PC-9 (cell line): ENCODE data around the gene EIF3B.

ENCODE experiments used
- EZH2 ChIP-seq: fragments of 200-600 bp; sonication (generic); IDR thresholded peaks from 2 replicates; pipeline ENCODE4 v1.8.0; 2017; ENCODE audit warnings: antibody characterized with exemption, low read depth
- TF ChIP-seq, protein P1 (sequence below): fragments of 200-600 bp; sonication (generic); conservative IDR thresholded peaks from 2 replicates; pipeline ENCODE4 v1.6.1; 2017; ENCODE audit warnings: mixed run types, antibody characterized with exemption, mild to moderate bottlenecking, moderate library complexity

DNA sequence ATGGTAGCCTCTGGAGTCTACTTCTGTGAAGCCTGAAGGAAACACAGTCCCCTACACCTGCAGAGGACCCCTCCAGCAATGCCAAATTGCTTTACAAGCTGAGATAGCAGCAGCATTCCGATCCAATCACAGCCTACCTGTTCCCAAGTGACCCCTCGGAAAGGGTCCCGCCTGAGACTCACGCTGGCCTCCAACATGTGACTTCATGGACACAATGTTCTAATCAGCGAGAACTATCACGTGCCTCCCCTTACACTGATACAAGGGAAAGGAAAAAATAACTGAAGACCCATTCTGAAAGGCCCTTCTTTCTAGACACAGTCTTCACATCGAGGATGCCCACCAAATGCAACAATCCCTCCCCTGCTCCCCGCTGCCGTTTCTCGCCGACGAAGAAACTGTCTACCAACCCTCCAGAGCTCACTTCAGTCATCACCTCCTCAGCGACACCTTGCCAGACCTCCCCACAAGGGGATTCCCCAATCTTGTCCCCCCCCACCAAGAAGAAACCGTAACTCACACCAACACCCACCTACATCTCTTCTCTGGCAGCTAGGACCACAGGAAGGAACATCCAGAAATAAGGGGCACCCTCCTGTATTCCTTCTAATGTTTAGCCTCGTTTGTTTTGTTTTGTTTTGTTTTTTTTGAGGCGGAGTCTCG, 42.2 kb upstream of the EIF3B start:
- TF ChIP-seq, protein P1, sequence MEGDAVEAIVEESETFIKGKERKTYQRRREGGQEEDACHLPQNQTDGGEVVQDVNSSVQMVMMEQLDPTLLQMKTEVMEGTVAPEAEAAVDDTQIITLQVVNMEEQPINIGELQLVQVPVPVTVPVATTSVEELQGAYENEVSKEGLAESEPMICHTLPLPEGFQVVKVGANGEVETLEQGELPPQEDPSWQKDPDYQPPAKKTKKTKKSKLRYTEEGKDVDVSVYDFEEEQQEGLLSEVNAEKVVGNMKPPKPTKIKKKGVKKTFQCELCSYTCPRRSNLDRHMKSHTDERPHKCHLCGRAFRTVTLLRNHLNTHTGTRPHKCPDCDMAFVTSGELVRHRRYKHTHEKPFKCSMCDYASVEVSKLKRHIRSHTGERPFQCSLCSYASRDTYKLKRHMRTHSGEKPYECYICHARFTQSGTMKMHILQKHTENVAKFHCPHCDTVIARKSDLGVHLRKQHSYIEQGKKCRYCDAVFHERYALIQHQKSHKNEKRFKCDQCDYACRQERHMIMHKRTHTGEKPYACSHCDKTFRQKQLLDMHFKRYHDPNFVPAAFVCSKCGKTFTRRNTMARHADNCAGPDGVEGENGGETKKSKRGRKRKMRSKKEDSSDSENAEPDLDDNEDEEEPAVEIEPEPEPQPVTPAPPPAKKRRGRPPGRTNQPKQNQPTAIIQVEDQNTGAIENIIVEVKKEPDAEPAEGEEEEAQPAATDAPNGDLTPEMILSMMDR, result no peak
- TF ChIP-seq EZH2, result no peak
